PC-3 (cell line): ENCODE measurements around the gene FBXW4. TPM values are rescaled to one million over a fixed set of nuclear protein-coding genes. Genes with fewer than 3 reads are reported as not detected.

Experiments
- ATAC-seq: fragments of 200-7000 bp; cut with Tn5 transposase; 2 replicates; pipeline ENCODE4 v1.9.1; 2020; ENCODE audit warnings: mild to moderate bottlenecking, moderate library complexity
- BruUV-seq: library from RNA; stranded (reverse); fragments of 400-500 nt; replicated peaks from 2 replicates; lab custom pipeline; 2021; lab: Mats Ljungman, UMichigan
- CTCF ChIA-PET: fragments of 300-600 bp; sonication (Branson Sonifier 250); formaldehyde crosslinking; loops from one replicate; lab custom pipeline; 2022; ENCODE audit warnings: antibody characterized with exemption; lab: Charles Lee
- POLR2A ChIA-PET: fragments of 300-600 bp; sonication (Branson Sonifier 250); formaldehyde crosslinking; loops from one replicate; lab custom pipeline; 2022; ENCODE audit warnings: antibody characterized with exemption; ENCODE audit not compliant: unreplicated experiment; lab: Charles Lee
- DNase-seq: peaks from one replicate; pipeline ENCODE4 v3.0.0-alpha.2; 2015
- H2AFZ ChIP-seq: fragments of 300-600 bp; sonication (generic); 2 replicates; pipeline ENCODE4 v1.6.0; 2016; ENCODE audit warnings: antibody characterized with exemption, low read length
- H3F3A ChIP-seq: fragments of 300-600 bp; sonication (generic); one replicate; pipeline ENCODE4 v1.6.0; 2017; ENCODE audit warnings: antibody characterized with exemption, low read length, control low read depth, mild to moderate bottlenecking; ENCODE audit not compliant: unreplicated experiment
- H3K27ac ChIP-seq: fragments of 300-600 bp; sonication (generic); 2 replicates; pipeline ENCODE4 v1.5.1; 2016; ENCODE audit warnings: mild to moderate bottlenecking, low read length
- H3K27me3 ChIP-seq: fragments of 300-600 bp; sonication (generic); 2 replicates; pipeline ENCODE4 v1.6.1; 2016; ENCODE audit warnings: low read length, mixed read lengths
- H3K36me3 ChIP-seq: fragments of 300-600 bp; sonication (generic); 2 replicates; pipeline ENCODE4 v1.6.1; 2016; ENCODE audit warnings: low read depth, mixed run types, low read length, mixed read lengths
- H3K4me1 ChIP-seq: fragments of 300-600 bp; sonication (generic); 2 replicates; pipeline ENCODE4 v1.5.1; 2016; ENCODE audit warnings: low read length; ENCODE audit not compliant: insufficient read depth
- H3K4me2 ChIP-seq: fragments of 300-600 bp; sonication (generic); 2 replicates; pipeline ENCODE4 v1.6.0; 2016; ENCODE audit warnings: low read length
- H3K4me3 ChIP-seq: fragments of 300-600 bp; sonication (generic); 2 replicates; pipeline ENCODE4 v1.5.1; 2016; ENCODE audit warnings: mild to moderate bottlenecking, low read length, mixed read lengths
- H3K79me2 ChIP-seq: fragments of 300-600 bp; sonication (generic); 2 replicates; pipeline ENCODE4 v1.6.1; 2017; ENCODE audit warnings: low read length, mixed read lengths
- H3K9ac ChIP-seq: fragments of 300-600 bp; sonication (generic); 2 replicates; pipeline ENCODE4 v1.6.0; 2016; ENCODE audit warnings: mild to moderate bottlenecking, low read length
- H3K9me2 ChIP-seq: fragments of 300-600 bp; sonication (generic); replicated peaks from 2 replicates; pipeline ENCODE4 v1.6.1; 2016; ENCODE audit warnings: mixed run types, low read length, mixed read lengths
- H3K9me3 ChIP-seq: fragments of 300-600 bp; sonication (generic); 2 replicates; pipeline ENCODE4 v1.6.1; 2016; ENCODE audit warnings: low read length, mixed read lengths
- H4K20me1 ChIP-seq: fragments of 300-600 bp; sonication (generic); 2 replicates; pipeline ENCODE4 v1.6.1; 2016; ENCODE audit warnings: low read length, mixed read lengths
- CTCF ChIP-seq: fragments of 300-600 bp; sonication (generic); conservative IDR thresholded peaks from 2 replicates; pipeline ENCODE4 v1.5.1; 2017; ENCODE audit warnings: antibody characterized with exemption, low read depth, mild to moderate bottlenecking, low read length
- EZH2 ChIP-seq: fragments of 300-600 bp; sonication (generic); IDR thresholded peaks from one replicate; pipeline ENCODE4 v1.6.1; 2017; ENCODE audit warnings: antibody characterized with exemption, mild to moderate bottlenecking, low read length; ENCODE audit not compliant: unreplicated experiment
- EZH2phosphoT487 ChIP-seq: fragments of 300-600 bp; sonication (generic); IDR thresholded peaks from 2 replicates; pipeline ENCODE4 v1.6.1; 2018; ENCODE audit warnings: mild to moderate bottlenecking, antibody characterized with exemption, low read length, borderline replicate concordance
- intact Hi-C: fragments of 100-400 bp; cut with micrococcal nuclease; formaldehyde crosslinking; loops from 2 replicates; pipeline ENCODE4 v1.9.0; 2023
- total RNA-seq: library from RNA; depleted of rRNA; stranded (reverse); fragments of >200 nt; gene quantifications from 2 replicates; pipeline ENCODE4 v1.2.3, GENCODE V29; 2014

Gene FBXW4
- total RNA-seq, 1 experiment from 2014 or later, result 18.8 TPM

- DNase-seq, result no peak
- H4K20me1 ChIP-seq, result no peaks in the 10 kb centered on the region
- H3K79me2 ChIP-seq, result peaks cover 49% of the 10 kb centered on the region
- peaks cover 16% of the 10 kb centered on the region for H3K4me1 ChIP-seq
- H3K4me3 ChIP-seq, result no peak overlapping the region
- H3K27me3 ChIP-seq, result no peaks in the 10 kb centered on the region
- H3K9me3 ChIP-seq, result no peaks in the 10 kb centered on the region
- BruUV-seq, result no TSS peak
- H3K27ac ChIP-seq, result no peak overlapping the region
- intact Hi-C loops, result no loop called here
- H3K9ac ChIP-seq, result no peak overlapping the region
- TF ChIP-seq EZH2phosphoT487, result no peak
- no peak for TF ChIP-seq CTCF
- TF ChIP-seq EZH2, result no peak
- ATAC-seq, result no peak
- ChIA-PET POLR2A (no interaction called here), CTCF (no interaction called here)
- no peaks in the 10 kb centered on the region for H3K36me3 ChIP-seq
- no peak overlapping the region for H2AFZ ChIP-seq
- no peaks in the 10 kb centered on the region for H3F3A ChIP-seq
- no peaks in the 10 kb centered on the region for H3K9me2 ChIP-seq
- peak overlapping the region; percentile 13; the same call in 1 of the 2 replicates for H3K4me2 ChIP-seq
Observed at GRCh38 chr10:101696632-101697031, 1.7 kb upstream of the FBXW4 start.

GRCh38 chr10:101695404-101695890, 477 bp upstream of the FBXW4 start:
- H3K36me3 ChIP-seq, result no peaks in the 10 kb centered on the region
- H3K27me3 ChIP-seq, result no peaks in the 10 kb centered on the region
- no peaks in the 10 kb centered on the region for H3K9me2 ChIP-seq
- peak overlapping the region; percentile 79 for H3K4me2 ChIP-seq
- no peak for DNase-seq
- no peaks in the 10 kb centered on the region for H3F3A ChIP-seq
- H4K20me1 ChIP-seq, result no peaks in the 10 kb centered on the region
- peak overlapping the region; percentile 93 for H3K4me3 ChIP-seq
- peaks cover 59% of the 10 kb centered on the region for H3K79me2 ChIP-seq
- no peak overlapping the region for H3K27ac ChIP-seq
- intact Hi-C loops, result no loop called here
- no peak for ATAC-seq
- no peaks in the 10 kb centered on the region for H3K9me3 ChIP-seq
- ChIA-PET CTCF (no interaction called here), POLR2A (no interaction called here)
- peaks cover 16% of the 10 kb centered on the region for H3K4me1 ChIP-seq
- TF ChIP-seq EZH2 (no peak), EZH2phosphoT487 (no peak), CTCF (no peak)
- no TSS peak for BruUV-seq
- H3K9ac ChIP-seq, result 0 out of 2 replicates have a peak overlapping the region, but pooled peaks have one; percentile 99
- H2AFZ ChIP-seq, result peak overlapping the region; percentile 80

- ChIA-PET CTCF (no interaction called here), POLR2A (interaction anchor here (0.6 kb wide), 1 partner anchor 77 kb away, joined by 4 read pairs; no protein-coding TSS in a partner anchor)
- Histone ChIP-seq H3K9me3 (no peaks in the 10 kb centered on the region), H3K27ac (peak overlapping the region; percentile 80), H3K4me2 (peak overlapping the region; percentile 79), H3K79me2 (peaks cover 65% of the 10 kb centered on the region), H2AFZ (peak overlapping the region; percentile 80), H4K20me1 (no peaks in the 10 kb centered on the region), H3K4me3 (peak overlapping the region; percentile 93), H3F3A (no peaks in the 10 kb centered on the region), H3K27me3 (no peaks in the 10 kb centered on the region), H3K9ac (peak overlapping the region; percentile 99), H3K9me2 (no peaks in the 10 kb centered on the region), H3K4me1 (peaks cover 16% of the 10 kb centered on the region), H3K36me3 (no peaks in the 10 kb centered on the region)
- DNase-seq, result peak; percentile 40
- peak; percentile 74 for ATAC-seq
- BruUV-seq, result no TSS peak
- intact Hi-C loops, result no loop called here
- TF ChIP-seq CTCF, result no peak
Observed at GRCh38 chr10:101693978-101694673, 844 bp downstream of the FBXW4 start.
